HepG2 (cell line): Measurements from ENCODE around the gene TIAM1. TPM values are rescaled to one million over a fixed set of nuclear protein-coding genes. Genes with fewer than 3 reads are reported as not detected.

Experiments
- ATAC-seq: fragments of 200-7000 bp; cut with Tn5 transposase; 3 replicates; pipeline ENCODE4 v1.9.1; 2020; ENCODE audit warnings: mild to moderate bottlenecking, moderate library complexity
- BruUV-seq: library from RNA; stranded (reverse); fragments of 400-500 nt; replicated peaks from 2 replicates; lab custom pipeline; 2021; lab: Mats Ljungman, UMichigan
- CTCF ChIA-PET: fragments of 300-600 bp; formaldehyde crosslinking; extraction: SDS; loops from one replicate; lab custom pipeline; 2021; ENCODE audit warnings: low total read pairs, inconsistent platforms, low intra/inter-chr PET ratio; lab: Yijun Ruan, JAX
- POLR2A ChIA-PET: fragments of 350-600 bp; sonication (Branson Sonifier 250); formaldehyde crosslinking; loops from one replicate; lab custom pipeline; 2020; ENCODE audit warnings: antibody characterized with exemption, inconsistent platforms; lab: Yijun Ruan, JAX
- DNase-seq: peaks from one replicate; pipeline ENCODE4 v3.0.0-alpha.2; 2015; ENCODE audit warnings: low spot score
- FAIRE-seq: peaks from 3 replicates; lab custom pipeline; 2011; peaks lifted over from hg19 to GRCh38; lab: Jason Lieb, UNC
- H2AFZ ChIP-seq: one replicate; pipeline ENCODE4 v1.6.1; 2011; ENCODE audit warnings: low read length, inconsistent platforms
- H3K27ac ChIP-seq: fragments of 300-600 bp; 3 replicates; pipeline ENCODE4 v1.8.0; 2011; ENCODE audit warnings: mixed run types, mild to moderate bottlenecking, mixed read lengths, low read length, inconsistent platforms; ENCODE audit not compliant: insufficient read depth; ENCODE audit errors: extremely low read length
- H3K27me3 ChIP-seq, 2 experiments: fragments of 200-600 bp in 1 of 2; 2 replicates in 1 of 2; 3 replicates in 1 of 2; pipeline versions ENCODE4 v1.6.0 to v1.8.0; 2011; ENCODE audit warnings: low read length in 2 of 2, mild to moderate bottlenecking in 2 of 2, moderate library complexity in 2 of 2, inconsistent platforms in 1 of 2; ENCODE audit not compliant: insufficient read depth in 2 of 2, control insufficient read depth in 1 of 2
- H3K36me3 ChIP-seq, 2 experiments: fragments of 200-600 bp in 1 of 2; replicated peaks in 1 of 2; 2 replicates in 1 of 2; 3 replicates in 1 of 2; pipeline versions ENCODE4 v1.5.1 to v1.8.0; 2011; ENCODE audit warnings: low read length in 2 of 2, inconsistent platforms in 1 of 2; ENCODE audit not compliant: insufficient read depth in 2 of 2, control insufficient read depth in 1 of 2
- H3K4me1 ChIP-seq: 2 replicates; pipeline ENCODE4 v1.5.1; 2012; ENCODE audit warnings: low read length, inconsistent platforms; ENCODE audit not compliant: insufficient read depth
- H3K4me2 ChIP-seq: 2 replicates; pipeline ENCODE4 v1.6.0; 2011; ENCODE audit warnings: low read depth, low read length, inconsistent platforms
- H3K4me3 ChIP-seq, 3 experiments: fragments of 200-600 bp in 1 of 3; sonication (generic), shearing (Covaris generic) in 1 of 3; replicated peaks in 1 of 3; 2 replicates each; pipeline ENCODE4 v1.5.1; 2011 to 2016; ENCODE audit warnings: low read length in 3 of 3, inconsistent platforms in 2 of 3, low read depth in 2 of 3, mild to moderate bottlenecking in 2 of 3, control low read depth in 1 of 3, mixed read lengths in 1 of 3; ENCODE audit not compliant: insufficient read depth in 1 of 3
- H3K79me2 ChIP-seq: one replicate; pipeline ENCODE4 v1.6.1; 2011; ENCODE audit warnings: low read length, inconsistent platforms; ENCODE audit not compliant: insufficient read depth
- H3K9ac ChIP-seq: 2 replicates; pipeline ENCODE4 v1.6.0; 2011; ENCODE audit warnings: mild to moderate bottlenecking, low read depth, low read length, inconsistent platforms; ENCODE audit not compliant: insufficient read depth
- H3K9me3 ChIP-seq: 2 replicates; pipeline ENCODE4 v1.5.1; 2012; ENCODE audit warnings: mild to moderate bottlenecking, low read length
- H4K20me1 ChIP-seq: 2 replicates; pipeline ENCODE4 v1.6.0; 2011; ENCODE audit warnings: inconsistent platforms, mild to moderate bottlenecking, low read length, moderate library complexity; ENCODE audit not compliant: insufficient read depth
- HMG20A ChIP-seq: IDR thresholded peaks from 2 replicates; pipeline ENCODE4 v1.6.1; 2016; ENCODE audit warnings: borderline replicate concordance
- NR2F1 ChIP-seq, 2 experiments: fragments of 450-650 bp in 1 of 2; formaldehyde crosslinking in 1 of 2; IDR thresholded peaks; 2 replicates each; pipeline versions ENCODE4 v1.5.0 to v1.6.1; 2016 to 2020; ENCODE audit warnings: mild to moderate bottlenecking in 1 of 2, missing compliant biosample characterization in 1 of 2, missing genetic modification reagents in 1 of 2, moderate library complexity in 1 of 2
- SMYD3 ChIP-seq: sonication (generic); formaldehyde crosslinking; IDR thresholded peaks from 2 replicates; pipeline ENCODE4 v1.8.1; 2023; ENCODE audit warnings: mild to moderate bottlenecking, missing genetic modification reagents
- ZBTB4 ChIP-seq: sonication (generic); formaldehyde crosslinking; IDR thresholded peaks from 2 replicates; pipeline ENCODE4 v1.4.0; 2020; ENCODE audit warnings: missing genetic modification reagents, mild to moderate bottlenecking, borderline replicate concordance
- ZBTB49 ChIP-seq: sonication (generic); formaldehyde crosslinking; IDR thresholded peaks from 2 replicates; pipeline ENCODE4 v1.4.0; 2020; ENCODE audit warnings: missing genetic modification reagents, borderline replicate concordance
- ZEB1 ChIP-seq: IDR thresholded peaks from 2 replicates; pipeline ENCODE4 v1.6.1; 2012; ENCODE audit warnings: mild to moderate bottlenecking, low read depth, inconsistent platforms; ENCODE audit not compliant: insufficient replicate concordance
- ZNF253 ChIP-seq: sonication (generic); formaldehyde crosslinking; IDR thresholded peaks from 2 replicates; pipeline ENCODE4 v1.8.0; 2022; ENCODE audit warnings: mild to moderate bottlenecking, missing genetic modification reagents, borderline replicate concordance
- ZNF282 ChIP-seq: fragments of 450-650 bp; IDR thresholded peaks from 2 replicates; pipeline ENCODE4 v1.6.1; 2018; ENCODE audit not compliant: partially characterized antibody
- ZNF780A ChIP-seq: sonication (generic); formaldehyde crosslinking; IDR thresholded peaks from 2 replicates; pipeline ENCODE4 v1.8.0; 2022; ENCODE audit warnings: mild to moderate bottlenecking, missing genetic modification reagents, moderate library complexity
- WGBS: methylation state at CpG from one replicate; pipeline ENCODE4 v1.1.6; 2017; ENCODE audit warnings: low lambda C conversion rate; 5-methylcytosine and 5-hydroxymethylcytosine counted together
- in situ Hi-C: cut with HindIII; loops from 2 replicates; pipeline ENCODE4 v1.10.0; 2017; ENCODE audit warnings: low pct_unique_long_range_greater_than_20kb; ENCODE audit not compliant: extremely low pct_ligation_motif_present
- intact Hi-C: fragments of 100-400 bp; cut with micrococcal nuclease; formaldehyde crosslinking; loops from one replicate; pipeline ENCODE4 v1.10.0; 2022; ENCODE audit not compliant: unreplicated experiment
- polyA plus RNA-seq, 8 experiments: library from polyadenylated mRNA; depleted of rRNA in 3 of 8; stranded (reverse) in 7 of 8; unstranded in 1 of 8; fragments of >200 nt; fragmentation: Illumina TruSeq in 4 of 8; extraction: Trizol in 4 of 8; gene quantifications; 2 replicates each; pipeline versions ENCODE4 v1.2.1 to v1.2.3, GENCODE V29; 2011 to 2016; ENCODE audit warnings: low read depth in 4 of 8, missing spikeins in 1 of 8, mixed read lengths in 1 of 8; ENCODE audit not compliant: insufficient read depth in 1 of 8
- total RNA-seq, 5 experiments: library from RNA; depleted of rRNA; stranded (reverse); fragments of >200 nt; fragmentation: Illumina TruSeq; extraction: Trizol; gene quantifications; 2 replicates each; pipeline ENCODE4 v1.2.3, GENCODE V29; 2016; ENCODE audit warnings: low read depth in 1 of 5

TIAM1 gene
- total and polyA plus RNA-seq, 2 of the 13 experiments (the other 11 are each of a cell fraction or from before 2014, with no cell fraction given), result 0.13 to 0.24 TPM

GRCh38 chr21:31218830-31219608 lies 125.0 kb downstream of the TIAM1 start:
- Histone ChIP-seq H3K4me3 (no peak overlapping the region), H3K9me3 (no peaks in the 10 kb centered on the region), H3K27ac (no peak overlapping the region), H4K20me1 (no peaks in the 10 kb centered on the region), H3K79me2 (no peaks in the 10 kb centered on the region), H3K27me3 (no peaks in the 10 kb centered on the region), H3K4me2 (no peak overlapping the region), H3K36me3 (no peaks in the 10 kb centered on the region), H3K4me1 (peaks cover 15% of the 10 kb centered on the region), H2AFZ (no peak overlapping the region), H3K9ac (no peak overlapping the region)
- in situ Hi-C loops (no loop called here), intact Hi-C loops (no loop called here)
- no peak for TF ChIP-seq ZNF282
- BruUV-seq, result no TSS peak
- FAIRE-seq (no peak), ATAC-seq (no peak), DNase-seq (no peak)
- POLR2A ChIA-PET, result no interaction called here
- CTCF ChIA-PET, result no interaction called here
- 51% methylated on average over 12 of the region's 12 CpGs for WGBS

- no peaks in the 10 kb centered on the region for H3K27me3 ChIP-seq
- H2AFZ ChIP-seq, result no peak overlapping the region
- H3K79me2 ChIP-seq, result no peaks in the 10 kb centered on the region
- intact Hi-C loops, result no loop called here
- no peak overlapping the region for H3K4me3 ChIP-seq
- no peaks in the 10 kb centered on the region for H3K36me3 ChIP-seq
- CTCF ChIA-PET, result no interaction called here
- 86% methylated on average over 10 of the region's 10 CpGs for WGBS
- no peak for ATAC-seq
- POLR2A ChIA-PET, result no interaction called here
- DNase-seq, result no peak
- no peaks in the 10 kb centered on the region for H3K9me3 ChIP-seq
- H4K20me1 ChIP-seq, result no peaks in the 10 kb centered on the region
- no peak overlapping the region for H3K27ac ChIP-seq
- no TSS peak for BruUV-seq
- H3K4me1 ChIP-seq, result peaks cover 15% of the 10 kb centered on the region
- H3K4me2 ChIP-seq, result no peak overlapping the region
- in situ Hi-C loops, result no loop called here
- no peak overlapping the region for H3K9ac ChIP-seq
- FAIRE-seq, result no peak
- TF ChIP-seq ZBTB49 (CRISPR knock-in tag), result no peak
- no peak for TF ChIP-seq ZNF253 (CRISPR knock-in tag)
- no peak for TF ChIP-seq NR2F1 (CRISPR knock-in tag; IDR thresholded peaks at IDR 0.05)
- no peak for TF ChIP-seq HMG20A
- no peak for TF ChIP-seq ZBTB4 (CRISPR knock-in tag)
- TF ChIP-seq ZEB1, result no peak
- TF ChIP-seq ZNF780A (CRISPR knock-in tag), result no peak
- no peak for TF ChIP-seq SMYD3 (CRISPR knock-in tag)
Observed at GRCh38 chr21:31216206-31216605, 127.9 kb downstream of the TIAM1 start.
